ENCODE results near the gene GPR75.

Gene GPR75

GRCh38 chr2:53859206-53860181 is at the start of gene GPR75:
Gene GPR75, minus strand, starts transcription at chr2:53859967. Its CDS starts 5,211 bp downstream, at chr2:53854756.
- no peaks in the 10 kb centered on the region for H3K9me3 Mint-ChIP-seq
- no peaks in the 10 kb centered on the region for H3K27me3 Mint-ChIP-seq
- no peak within 1 kb of the TSS for H3K4me3 Mint-ChIP-seq
- peaks cover 66% of the 10 kb centered on the region for H3K36me3 Mint-ChIP-seq (ENCODE audit: low read depth)
- no peaks in the 10 kb centered on the region for H3K4me1 Mint-ChIP-seq (ENCODE audit: low read depth)
- intact Hi-C loops (cut with micrococcal nuclease) = no loop called here
- no peak within 1 kb of the TSS for H3K27ac Mint-ChIP-seq

GRCh38 chr2:53907582-53907981 is 47.8 kb upstream of the GPR75 start:
- Mint-ChIP-seq H3K27ac (no peak overlapping the region), H3K27me3 (no peaks in the 10 kb centered on the region), H3K4me3 (no peak overlapping the region), H3K4me1 (ENCODE audit: low read depth) (no peaks in the 10 kb centered on the region), H3K9me3 (no peaks in the 10 kb centered on the region), H3K36me3 (ENCODE audit: low read depth) (peaks cover 68% of the 10 kb centered on the region)
- intact Hi-C loops (cut with micrococcal nuclease) = no loop called here

GRCh38 chr2:53905396-53905795 is 45.6 kb upstream of the GPR75 start:
- no peak overlapping the region for H3K4me3 Mint-ChIP-seq
- peaks cover 81% of the 10 kb centered on the region for H3K36me3 Mint-ChIP-seq (ENCODE audit: low read depth)
- H3K9me3 Mint-ChIP-seq = no peaks in the 10 kb centered on the region
- H3K27me3 Mint-ChIP-seq = no peaks in the 10 kb centered on the region
- H3K27ac Mint-ChIP-seq = no peak overlapping the region
- no peaks in the 10 kb centered on the region for H3K4me1 Mint-ChIP-seq (ENCODE audit: low read depth)
- intact Hi-C loops (cut with micrococcal nuclease) = no loop called here

- Mint-ChIP-seq H3K4me1 (ENCODE audit: low read depth) (no peaks in the 10 kb centered on the region), H3K36me3 (ENCODE audit: low read depth) (peaks cover 89% of the 10 kb centered on the region), H3K27me3 (no peaks in the 10 kb centered on the region), H3K27ac (no peak overlapping the region), H3K9me3 (no peaks in the 10 kb centered on the region), H3K4me3 (no peak overlapping the region)
- intact Hi-C loops (cut with micrococcal nuclease) = no loop called here
Observed at GRCh38 chr2:53903011-53903410, 43.2 kb upstream of the GPR75 start.

- Mint-ChIP-seq H3K27me3 (no peaks in the 10 kb centered on the region), H3K9me3 (no peaks in the 10 kb centered on the region), H3K4me1 (ENCODE audit: low read depth) (no peaks in the 10 kb centered on the region), H3K27ac (no peak overlapping the region), H3K4me3 (no peak overlapping the region), H3K36me3 (ENCODE audit: low read depth) (peaks cover 86% of the 10 kb centered on the region)
- intact Hi-C loops (cut with micrococcal nuclease) = no loop called here
Observed at GRCh38 chr2:53901192-53901591, 41.4 kb upstream of the GPR75 start.

GRCh38 chr2:53896864-53897263 is 37.1 kb upstream of the GPR75 start:
- Mint-ChIP-seq H3K36me3 (ENCODE audit: low read depth) (peaks cover 81% of the 10 kb centered on the region), H3K4me1 (ENCODE audit: low read depth) (no peaks in the 10 kb centered on the region), H3K27ac (peak overlapping the region; percentile 29), H3K9me3 (no peaks in the 10 kb centered on the region), H3K27me3 (no peaks in the 10 kb centered on the region), H3K4me3 (no peak overlapping the region)
- intact Hi-C loops (cut with micrococcal nuclease) = no loop called here

- Mint-ChIP-seq H3K27me3 (no peaks in the 10 kb centered on the region), H3K9me3 (no peaks in the 10 kb centered on the region), H3K4me1 (ENCODE audit: low read depth) (no peaks in the 10 kb centered on the region), H3K4me3 (no peak overlapping the region), H3K36me3 (ENCODE audit: low read depth) (peaks cover 91% of the 10 kb centered on the region), H3K27ac (no peak overlapping the region)
- intact Hi-C loops (cut with micrococcal nuclease) = loop anchor here (5.0 kb wide), 1 partner anchor 46 kb away; no protein-coding TSS in a partner anchor
Observed at GRCh38 chr2:53886406-53887280, 26.9 kb upstream of the GPR75 start.

- H3K4me1 Mint-ChIP-seq (ENCODE audit: low read depth) = no peaks in the 10 kb centered on the region
- H3K27ac Mint-ChIP-seq = no peak overlapping the region
- intact Hi-C loops (cut with micrococcal nuclease) = loop anchor here (5.0 kb wide), 1 partner anchor 47 kb away; no protein-coding TSS in a partner anchor
- no peak overlapping the region for H3K4me3 Mint-ChIP-seq
- H3K9me3 Mint-ChIP-seq = no peaks in the 10 kb centered on the region
- peaks cover 86% of the 10 kb centered on the region for H3K36me3 Mint-ChIP-seq (ENCODE audit: low read depth)
- no peaks in the 10 kb centered on the region for H3K27me3 Mint-ChIP-seq
Observed at GRCh38 chr2:53884883-53885282, 25.1 kb upstream of the GPR75 start.

GRCh38 chr2:53881986-53882385 is 22.2 kb upstream of the GPR75 start:
- H3K4me1 Mint-ChIP-seq (ENCODE audit: low read depth) = no peaks in the 10 kb centered on the region
- H3K27me3 Mint-ChIP-seq = no peaks in the 10 kb centered on the region
- intact Hi-C loops (cut with micrococcal nuclease) = no loop called here
- no peak overlapping the region for H3K27ac Mint-ChIP-seq
- H3K36me3 Mint-ChIP-seq (ENCODE audit: low read depth) = peaks cover 76% of the 10 kb centered on the region
- H3K4me3 Mint-ChIP-seq = no peak overlapping the region
- no peaks in the 10 kb centered on the region for H3K9me3 Mint-ChIP-seq

GRCh38 chr2:53881360-53881759 is 21.6 kb upstream of the GPR75 start:
- intact Hi-C loops (cut with micrococcal nuclease) = no loop called here
- Mint-ChIP-seq H3K4me1 (ENCODE audit: low read depth) (no peaks in the 10 kb centered on the region), H3K27ac (no peak overlapping the region), H3K9me3 (no peaks in the 10 kb centered on the region), H3K27me3 (no peaks in the 10 kb centered on the region), H3K36me3 (ENCODE audit: low read depth) (peaks cover 71% of the 10 kb centered on the region), H3K4me3 (no peak overlapping the region)

- intact Hi-C loops (cut with micrococcal nuclease) = no loop called here
Observed at GRCh38 chr2:53880756-53881155, 21.0 kb upstream of the GPR75 start.

GRCh38 chr2:53877556-53877955 is 17.8 kb upstream of the GPR75 start:
- Mint-ChIP-seq H3K36me3 (ENCODE audit: low read depth) (peaks cover 74% of the 10 kb centered on the region), H3K4me1 (ENCODE audit: low read depth) (no peaks in the 10 kb centered on the region), H3K4me3 (no peak overlapping the region), H3K9me3 (no peaks in the 10 kb centered on the region), H3K27me3 (no peaks in the 10 kb centered on the region), H3K27ac (no peak overlapping the region)
- intact Hi-C loops (cut with micrococcal nuclease) = no loop called here

More at GRCh38 chr2:53880756-53881155, 21.0 kb upstream of the GPR75 start:
- no peaks in the 10 kb centered on the region for H3K4me1 Mint-ChIP-seq (ENCODE audit: low read depth)
- no peaks in the 10 kb centered on the region for H3K27me3 Mint-ChIP-seq
- H3K27ac Mint-ChIP-seq = no peak overlapping the region
- H3K36me3 Mint-ChIP-seq (ENCODE audit: low read depth) = peaks cover 71% of the 10 kb centered on the region
- H3K9me3 Mint-ChIP-seq = no peaks in the 10 kb centered on the region
- H3K4me3 Mint-ChIP-seq = no peak overlapping the region

- Mint-ChIP-seq H3K36me3 (ENCODE audit: low read depth) (peaks cover 74% of the 10 kb centered on the region), H3K27me3 (no peaks in the 10 kb centered on the region), H3K4me3 (no peak overlapping the region), H3K9me3 (no peaks in the 10 kb centered on the region), H3K27ac (no peak overlapping the region), H3K4me1 (ENCODE audit: low read depth) (no peaks in the 10 kb centered on the region)
- intact Hi-C loops (cut with micrococcal nuclease) = no loop called here
Observed at GRCh38 chr2:53877112-53877511, 17.3 kb upstream of the GPR75 start.

- H3K36me3 Mint-ChIP-seq (ENCODE audit: low read depth) = peaks cover 82% of the 10 kb centered on the region
- no peaks in the 10 kb centered on the region for H3K27me3 Mint-ChIP-seq
- intact Hi-C loops (cut with micrococcal nuclease) = no loop called here
- no peak overlapping the region for H3K4me3 Mint-ChIP-seq
- H3K4me1 Mint-ChIP-seq (ENCODE audit: low read depth) = no peaks in the 10 kb centered on the region
- no peak overlapping the region for H3K27ac Mint-ChIP-seq
- H3K9me3 Mint-ChIP-seq = no peaks in the 10 kb centered on the region
Observed at GRCh38 chr2:53874401-53874950, 14.7 kb upstream of the GPR75 start.

Data from dendritic cell treated with granulocyte-macrophage colony-stimulating factor and Interleukin-4, amounts not matched to agents 40 ng/mL and 50 ng/mL, for 4 days (primary cell).